EH (cell line): ENCODE data around the gene ACYP2.
"Not testable (repeated sequence)": the region's sequence is repeated elsewhere in the genome, so short reads cannot be mapped to it uniquely, and the experiment has no call there.

Experiments used
- DNase-seq: peaks from one replicate; pipeline ENCODE4 v3.0.0-alpha.2; 2015; ENCODE audit warnings: low read depth

Gene ACYP2

GRCh38 chr2:54099370-54099769 is 16.0 kb upstream of the ACYP2 start:
- no peak for DNase-seq

GRCh38 chr2:54099829-54100585 is 15.4 kb upstream of the ACYP2 start:
- DNase-seq: no peak

- no peak for DNase-seq
These were observed 14.6 kb upstream of the ACYP2 start for GRCh38 chr2:54100772-54101171.

- peak; percentile 79 for DNase-seq
These were observed 11.7 kb upstream of the ACYP2 start for GRCh38 chr2:54103454-54104314.

- peak; percentile 67 for DNase-seq
These were observed 8.6 kb upstream of the ACYP2 start for GRCh38 chr2:54106631-54107454.

- DNase-seq: no peak
These were observed 8.0 kb upstream of the ACYP2 start for GRCh38 chr2:54107455-54107764.

GRCh38 chr2:54107903-54108615 is 7.4 kb upstream of the ACYP2 start:
- DNase-seq: no peak

GRCh38 chr2:54109848-54110247 is 5.6 kb upstream of the ACYP2 start:
- DNase-seq: no peak

GRCh38 chr2:54114479-54114878 is 936 bp upstream of the ACYP2 start:
- not testable (repeated sequence) for DNase-seq

- DNase-seq: no peak
These were observed 505 bp upstream of the ACYP2 start for GRCh38 chr2:54114936-54115283.

GRCh38 chr2:54116598-54116997 is 1.2 kb downstream of the ACYP2 start:
- DNase-seq: not testable (repeated sequence)

- no peak for DNase-seq
These were observed 5.5 kb downstream of the ACYP2 start for GRCh38 chr2:54120950-54121349.

GRCh38 chr2:54122171-54122935 is 6.9 kb downstream of the ACYP2 start:
- peak; percentile 32 for DNase-seq

GRCh38 chr2:54122939-54123338 is 7.5 kb downstream of the ACYP2 start:
- peak; percentile 92 for DNase-seq

GRCh38 chr2:54127174-54127573 is 11.8 kb downstream of the ACYP2 start:
- not testable (repeated sequence) for DNase-seq

- DNase-seq: no peak
These were observed 17.6 kb downstream of the ACYP2 start for GRCh38 chr2:54133056-54133455.

GRCh38 chr2:54139210-54139609 is 23.8 kb downstream of the ACYP2 start:
- DNase-seq: peak; percentile 52

GRCh38 chr2:54143780-54144179 is 28.4 kb downstream of the ACYP2 start:
- DNase-seq: no peak

GRCh38 chr2:54148391-54148790 is 33.0 kb downstream of the ACYP2 start:
- DNase-seq: no peak

- peak; percentile 42 for DNase-seq
These were observed 34.4 kb downstream of the ACYP2 start for GRCh38 chr2:54149638-54150441.
